NCI-H2227 (cell line): ENCODE measurements around the gene LINS1.
A peak's percentile ranks its signal among the peaks of the same experiment; 100 is the strongest.

Experiments used
- DNase-seq: peaks from one replicate; lab custom pipeline; 2025; ENCODE audit not compliant: unreplicated experiment; lab: John Stamatoyannopoulos, UW

The LINS1 gene

GRCh38 chr15:100602064-100602822 lies at the start of gene LINS1, which contains the start of gene ASB7:
TSS of gene LINS1 (minus strand) at chr15:100602184. CDS start at chr15:100580842, 21,342 bp downstream.
TSS of gene ASB7 (plus strand) at chr15:100602589. CDS start at chr15:100612217, 9,628 bp downstream.
- DNase-seq = peak; percentile 99

- no peak for DNase-seq
Measured at GRCh38 chr15:100651253-100651652, 49.3 kb upstream of the LINS1 start.

GRCh38 chr15:100650685-100651084 lies 48.7 kb upstream of the LINS1 start:
- DNase-seq = no peak

- DNase-seq = no peak
Measured at GRCh38 chr15:100648951-100649350, 47.0 kb upstream of the LINS1 start.

- no peak for DNase-seq
Measured at GRCh38 chr15:100645671-100646070, 43.7 kb upstream of the LINS1 start.

GRCh38 chr15:100642950-100643338 lies 41.0 kb upstream of the LINS1 start:
- DNase-seq = no peak

- DNase-seq = no peak
Measured at GRCh38 chr15:100642213-100642949, 40.4 kb upstream of the LINS1 start.

GRCh38 chr15:100638177-100638730 lies 36.3 kb upstream of the LINS1 start:
- DNase-seq = no peak

GRCh38 chr15:100635406-100636071 lies 33.6 kb upstream of the LINS1 start:
- no peak for DNase-seq

- DNase-seq = no peak
Measured at GRCh38 chr15:100633763-100634075, 31.7 kb upstream of the LINS1 start.

GRCh38 chr15:100631831-100632230 lies 29.8 kb upstream of the LINS1 start:
- no peak for DNase-seq

GRCh38 chr15:100628746-100629145 lies 26.8 kb upstream of the LINS1 start:
- no peak for DNase-seq

- peak; percentile 64 for DNase-seq
Measured at GRCh38 chr15:100627789-100628395, 25.9 kb upstream of the LINS1 start.

- no peak for DNase-seq
Measured at GRCh38 chr15:100623301-100623700, 21.3 kb upstream of the LINS1 start.

- DNase-seq = no peak
Measured at GRCh38 chr15:100616700-100617099, 14.7 kb upstream of the LINS1 start.

- DNase-seq = no peak
Measured at GRCh38 chr15:100615801-100616200, 13.8 kb upstream of the LINS1 start.

- no peak for DNase-seq
Measured at GRCh38 chr15:100614918-100615317, 12.9 kb upstream of the LINS1 start.

- DNase-seq = no peak
Measured at GRCh38 chr15:100614336-100614735, 12.4 kb upstream of the LINS1 start.

GRCh38 chr15:100613208-100613607 lies 11.2 kb upstream of the LINS1 start:
- DNase-seq = no peak

GRCh38 chr15:100612539-100612938 lies 10.6 kb upstream of the LINS1 start:
- no peak for DNase-seq

GRCh38 chr15:100602823-100603393 lies 924 bp upstream of the LINS1 start:
- peak; percentile 9 for DNase-seq
